ENCODE measurements around the gene SH2D3A.
"Not testable (repeated sequence)": the region's sequence is repeated elsewhere in the genome, so short reads cannot be mapped to it uniquely, and the experiment has no call there.

Gene SH2D3A

GRCh38 chr19:6767357-6768235 lies at the start of gene SH2D3A:
SH2D3A (minus strand) TSS chr19:6767435; CDS start chr19:6763748, 3,687 bp downstream.
- in situ Hi-C loops (cut with MboI; ENCODE audit: low sequenced_read_pairs), result no loop called here

DNA sequence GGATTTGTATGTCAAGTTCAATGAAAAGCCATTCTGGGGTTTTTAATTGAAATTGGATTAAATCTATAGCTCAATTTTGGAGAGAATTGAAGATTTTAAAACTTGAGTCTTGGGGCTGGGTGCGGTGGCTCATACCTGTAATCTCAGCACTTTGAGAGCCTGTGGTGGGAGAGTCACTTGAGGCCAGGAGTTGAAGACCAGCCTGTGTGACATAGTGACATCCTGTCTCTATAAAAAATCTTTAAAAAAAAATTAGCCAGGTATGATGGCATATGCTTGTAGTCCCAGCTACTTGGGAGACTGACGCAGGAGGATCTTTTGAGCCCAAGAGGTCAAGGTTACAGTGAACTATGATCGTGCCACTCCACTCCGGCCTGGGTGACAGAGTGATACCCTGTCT lies 46.4 kb upstream of the SH2D3A start:
- in situ Hi-C loops (cut with MboI; ENCODE audit: low sequenced_read_pairs), result no loop called here

DNA sequence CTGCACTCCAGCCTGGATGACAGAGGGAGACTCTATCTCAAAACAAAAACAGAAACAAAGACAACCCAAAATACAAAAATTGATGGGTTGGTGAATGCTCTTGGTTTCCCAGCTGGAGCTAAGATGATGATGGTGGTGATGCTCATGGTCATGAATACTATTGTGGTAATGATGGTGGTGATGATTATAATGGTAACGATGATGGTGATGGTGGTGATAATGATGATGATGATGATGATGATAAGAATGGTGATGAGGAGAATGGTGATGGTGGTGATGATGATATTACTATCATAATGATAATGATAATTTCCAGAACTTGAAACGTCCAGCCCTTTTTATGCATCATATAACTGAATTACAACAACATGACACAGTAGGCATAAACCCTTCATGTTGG lies 45.4 kb upstream of the SH2D3A start:
- in situ Hi-C loops (cut with MboI; ENCODE audit: low sequenced_read_pairs), result no loop called here

GRCh38 chr19:6811906-6812305 lies 44.7 kb upstream of the SH2D3A start:
- in situ Hi-C loops (cut with MboI; ENCODE audit: low sequenced_read_pairs), result no loop called here

GRCh38 chr19:6811378-6811777 lies 44.1 kb upstream of the SH2D3A start:
- in situ Hi-C loops (cut with MboI; ENCODE audit: low sequenced_read_pairs), result no loop called here

DNA sequence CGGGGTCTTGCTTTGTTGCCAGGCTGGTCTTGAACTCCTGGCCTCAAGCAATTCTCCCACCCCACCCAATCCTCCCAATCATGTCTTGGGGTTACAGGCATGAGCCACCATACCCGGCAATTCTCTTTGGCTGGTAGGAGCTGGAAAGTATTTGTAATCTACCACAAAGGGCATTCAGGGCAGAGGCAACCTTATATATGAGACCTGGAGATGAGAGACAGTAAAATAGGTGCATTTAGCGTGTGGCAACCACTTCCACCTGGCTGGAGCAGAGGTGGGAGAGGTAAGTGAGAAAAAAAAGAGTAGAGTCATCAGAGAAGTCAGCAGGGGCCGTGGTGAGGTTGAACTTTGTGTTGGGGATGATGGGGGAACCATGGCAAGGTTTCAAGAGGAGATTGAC lies 42.0 kb upstream of the SH2D3A start:
- in situ Hi-C loops (cut with MboI; ENCODE audit: low sequenced_read_pairs), result no loop called here

DNA sequence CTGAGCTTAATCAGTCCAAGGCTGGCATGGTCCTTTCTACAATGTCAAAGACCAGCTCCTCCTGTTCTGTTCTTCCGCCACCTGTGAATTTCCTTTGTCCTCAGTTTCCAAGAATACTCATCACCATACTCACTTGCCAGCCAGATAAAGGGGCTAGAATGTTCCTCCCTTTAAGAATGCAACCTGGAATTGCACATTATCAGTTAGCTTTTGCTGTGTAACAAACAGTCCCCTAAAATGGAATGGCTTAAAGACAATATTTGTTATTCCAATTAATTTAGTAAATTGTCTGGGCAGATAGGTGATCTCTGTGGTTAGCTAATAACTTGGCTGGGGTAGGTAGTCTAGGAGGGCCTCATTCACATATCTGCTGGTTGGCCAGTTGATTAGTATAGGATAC lies 41.3 kb upstream of the SH2D3A start:
- in situ Hi-C loops (cut with MboI; ENCODE audit: low sequenced_read_pairs), result no loop called here

DNA sequence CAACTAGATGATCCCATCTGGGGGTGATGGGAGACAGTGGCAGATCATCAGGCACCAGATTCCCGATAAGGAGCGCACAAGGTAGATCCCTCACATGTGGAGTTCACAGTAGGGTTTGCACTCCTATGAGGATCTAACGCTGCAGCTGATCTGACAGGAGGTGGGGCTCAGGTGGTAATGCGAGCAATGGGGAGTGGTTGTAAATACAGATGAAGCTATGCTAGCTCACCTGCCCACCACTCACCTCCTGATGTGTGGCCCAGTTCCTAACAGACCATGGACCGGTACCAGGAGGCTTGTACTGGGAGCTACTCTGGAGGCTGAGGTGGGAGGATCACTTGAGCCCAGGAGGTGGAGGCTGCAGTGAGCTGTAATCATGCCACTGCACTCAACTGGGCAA lies 40.1 kb upstream of the SH2D3A start:
- in situ Hi-C loops (cut with MboI; ENCODE audit: low sequenced_read_pairs), result no loop called here

- in situ Hi-C loops (cut with MboI; ENCODE audit: low sequenced_read_pairs), result no loop called here
Observed at GRCh38 chr19:6806488-6806887, 39.3 kb upstream of the SH2D3A start.

DNA sequence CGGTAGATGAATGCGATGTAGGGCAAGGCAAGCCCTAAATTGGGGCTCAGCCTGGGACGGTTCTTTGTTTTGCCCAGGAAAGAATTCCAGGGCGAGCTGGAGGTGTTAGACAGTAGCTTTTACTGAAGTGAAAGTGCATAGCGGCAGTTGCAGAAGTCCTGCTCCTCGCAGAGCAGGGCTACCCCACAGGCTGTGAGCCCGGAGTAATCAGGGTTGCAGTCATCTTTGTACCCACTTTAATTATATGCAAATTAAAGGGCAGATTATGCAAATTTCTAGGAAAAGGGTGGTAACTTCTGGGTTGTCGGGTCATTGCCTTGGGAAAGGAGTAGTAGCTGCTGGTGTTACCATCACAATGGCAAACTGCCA lies 35.8 kb upstream of the SH2D3A start:
- in situ Hi-C loops (cut with MboI; ENCODE audit: low sequenced_read_pairs), result no loop called here

- in situ Hi-C loops (cut with MboI; ENCODE audit: low sequenced_read_pairs), result no loop called here
Observed at GRCh38 chr19:6802336-6803035, 35.3 kb upstream of the SH2D3A start.

GRCh38 chr19:6801485-6802086 lies 34.4 kb upstream of the SH2D3A start:
- in situ Hi-C loops (cut with MboI; ENCODE audit: low sequenced_read_pairs), result no loop called here

- in situ Hi-C loops (cut with MboI; ENCODE audit: low sequenced_read_pairs), result no loop called here
Observed at GRCh38 chr19:6800991-6801484, 33.8 kb upstream of the SH2D3A start.

GRCh38 chr19:6800160-6800790 lies 33.0 kb upstream of the SH2D3A start:
- in situ Hi-C loops (cut with MboI; ENCODE audit: low sequenced_read_pairs), result not testable (repeated sequence)

GRCh38 chr19:6797646-6798045 lies 30.4 kb upstream of the SH2D3A start:
- in situ Hi-C loops (cut with MboI; ENCODE audit: low sequenced_read_pairs), result no loop called here

DNA sequence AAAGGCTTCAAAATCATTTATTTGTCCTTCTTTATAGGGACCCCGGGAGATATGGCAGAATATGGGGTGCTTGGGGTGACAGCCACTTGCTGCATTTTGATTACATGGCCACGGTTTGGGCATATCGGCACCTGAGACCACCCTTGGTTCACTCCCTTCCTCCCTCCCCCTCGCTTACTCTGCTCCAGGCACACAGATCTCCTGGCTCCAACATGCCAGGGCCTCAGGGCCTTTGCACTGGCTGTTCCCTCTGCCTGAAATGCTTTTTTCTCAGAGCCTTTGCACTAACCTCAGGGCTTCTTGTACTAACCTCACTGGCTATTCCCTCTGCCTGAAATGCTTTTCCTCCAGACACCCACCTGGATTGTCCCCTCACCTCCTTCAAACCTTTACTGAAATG lies 29.0 kb upstream of the SH2D3A start:
- in situ Hi-C loops (cut with MboI; ENCODE audit: low sequenced_read_pairs), result no loop called here

- in situ Hi-C loops (cut with MboI; ENCODE audit: low sequenced_read_pairs), result no loop called here
Observed at GRCh38 chr19:6794686-6795431, 27.6 kb upstream of the SH2D3A start.

- in situ Hi-C loops (cut with MboI; ENCODE audit: low sequenced_read_pairs), result no loop called here
Observed at GRCh38 chr19:6793973-6794372, 26.7 kb upstream of the SH2D3A start.

DNA sequence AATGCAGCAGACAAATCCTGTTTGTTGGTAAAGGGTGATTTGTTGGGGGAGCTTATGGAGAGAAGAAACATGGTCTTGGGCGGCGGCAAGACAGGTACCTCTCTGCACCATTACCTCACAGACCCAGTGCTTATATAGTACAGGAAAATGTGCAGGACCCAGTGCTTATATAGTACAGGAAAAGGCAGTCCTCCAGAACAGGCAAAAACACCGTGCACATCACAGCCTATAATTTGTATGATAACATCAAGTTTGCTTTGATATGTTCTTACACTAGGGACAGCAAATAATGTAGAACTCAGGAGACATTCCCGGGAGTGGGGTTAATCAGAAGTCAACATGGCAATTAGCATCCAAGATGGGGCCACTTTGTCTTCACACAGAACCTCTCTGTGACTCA lies 26.2 kb upstream of the SH2D3A start:
- in situ Hi-C loops (cut with MboI; ENCODE audit: low sequenced_read_pairs), result no loop called here

DNA sequence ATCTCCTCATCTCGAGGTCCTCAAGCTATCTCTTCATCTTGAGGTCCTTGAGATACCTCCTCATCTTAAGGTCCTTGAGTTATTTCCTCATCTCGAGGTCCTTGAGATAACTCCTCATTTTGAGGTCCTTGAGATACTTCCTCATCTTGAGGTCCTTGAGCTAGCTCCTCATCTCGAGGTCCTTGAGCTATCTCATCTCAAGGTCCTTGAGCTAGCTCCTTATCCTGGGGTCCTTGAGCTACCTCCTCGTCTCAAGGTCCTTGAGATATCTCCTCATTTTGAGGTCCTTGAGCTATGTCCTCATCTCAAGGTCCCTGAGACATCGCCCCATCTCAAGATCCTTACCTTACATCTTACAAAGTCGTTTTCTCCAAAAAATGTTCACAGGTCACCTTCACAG lies 24.0 kb upstream of the SH2D3A start:
- in situ Hi-C loops (cut with MboI; ENCODE audit: low sequenced_read_pairs), result no loop called here
